ENCODE measurements around the gene RNF17. TPM values are rescaled to one million over a fixed set of nuclear protein-coding genes. Genes with fewer than 3 reads are reported as not detected.

The RNF17 gene
- total RNA-seq, 1 donor from 2014 or later: not detected

DNA sequence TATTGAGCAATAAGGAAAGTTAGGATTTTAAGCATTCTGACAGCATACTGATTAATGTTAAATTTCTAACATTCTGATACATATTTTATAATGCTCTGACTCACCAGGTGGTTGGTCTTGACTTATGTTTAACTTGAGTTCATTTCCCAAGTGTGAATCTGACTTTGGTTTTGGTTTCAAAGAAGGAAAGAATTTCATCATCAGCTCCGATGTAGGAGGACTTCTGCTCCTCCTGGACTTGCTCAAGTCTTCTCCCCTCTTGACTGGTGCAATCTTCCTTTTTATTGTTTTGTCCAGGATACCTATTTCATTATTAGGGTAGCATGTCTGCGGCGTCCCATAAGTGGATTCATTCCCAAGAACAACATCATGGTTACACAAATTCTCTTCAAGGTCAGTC lies 141.3 kb downstream of the RNF17 start:
- TF ChIP-seq, protein P1, sequence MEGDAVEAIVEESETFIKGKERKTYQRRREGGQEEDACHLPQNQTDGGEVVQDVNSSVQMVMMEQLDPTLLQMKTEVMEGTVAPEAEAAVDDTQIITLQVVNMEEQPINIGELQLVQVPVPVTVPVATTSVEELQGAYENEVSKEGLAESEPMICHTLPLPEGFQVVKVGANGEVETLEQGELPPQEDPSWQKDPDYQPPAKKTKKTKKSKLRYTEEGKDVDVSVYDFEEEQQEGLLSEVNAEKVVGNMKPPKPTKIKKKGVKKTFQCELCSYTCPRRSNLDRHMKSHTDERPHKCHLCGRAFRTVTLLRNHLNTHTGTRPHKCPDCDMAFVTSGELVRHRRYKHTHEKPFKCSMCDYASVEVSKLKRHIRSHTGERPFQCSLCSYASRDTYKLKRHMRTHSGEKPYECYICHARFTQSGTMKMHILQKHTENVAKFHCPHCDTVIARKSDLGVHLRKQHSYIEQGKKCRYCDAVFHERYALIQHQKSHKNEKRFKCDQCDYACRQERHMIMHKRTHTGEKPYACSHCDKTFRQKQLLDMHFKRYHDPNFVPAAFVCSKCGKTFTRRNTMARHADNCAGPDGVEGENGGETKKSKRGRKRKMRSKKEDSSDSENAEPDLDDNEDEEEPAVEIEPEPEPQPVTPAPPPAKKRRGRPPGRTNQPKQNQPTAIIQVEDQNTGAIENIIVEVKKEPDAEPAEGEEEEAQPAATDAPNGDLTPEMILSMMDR (IDR thresholded peaks at IDR 0.05): no peak
- Mint-ChIP-seq H3K4me3 (ENCODE audit: unreplicated experiment) (no peak overlapping the region), H3K27ac (ENCODE audit: unreplicated experiment) (no peak overlapping the region), H3K4me1 (ENCODE audit: unreplicated experiment) (no peaks in the 10 kb centered on the region), H3K9me3 (ENCODE audit: unreplicated experiment) (no peaks in the 10 kb centered on the region), H3K27me3 (ENCODE audit: unreplicated experiment) (no peaks in the 10 kb centered on the region), H3K36me3 (ENCODE audit: unreplicated experiment) (peaks cover 20% of the 10 kb centered on the region)
- DNase-seq (ENCODE audit: extremely low spot score, unreplicated experiment): no peak

DNA sequence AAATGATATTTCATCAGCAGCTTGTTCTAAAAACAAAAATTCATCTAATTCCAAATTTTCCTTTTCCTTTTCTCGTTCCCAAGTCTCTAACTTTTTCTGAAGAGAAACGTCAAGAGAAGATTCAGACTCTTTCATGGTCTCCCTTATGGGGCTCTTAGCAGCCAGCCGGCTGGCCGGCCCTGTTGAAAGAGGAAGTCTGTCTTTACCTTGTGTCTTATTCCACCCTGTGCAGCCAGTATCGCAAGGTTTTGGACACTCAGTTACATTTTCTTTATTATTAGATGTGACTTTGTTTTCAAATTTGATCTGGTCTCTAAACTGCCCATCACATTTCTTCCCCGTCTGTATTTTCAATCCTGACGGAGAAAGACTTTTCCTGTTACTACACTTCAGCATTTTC lies 142.3 kb downstream of the RNF17 start:
- Mint-ChIP-seq H3K9me3 (ENCODE audit: unreplicated experiment) (no peaks in the 10 kb centered on the region), H3K4me3 (ENCODE audit: unreplicated experiment) (no peak overlapping the region), H3K27ac (ENCODE audit: unreplicated experiment) (no peak overlapping the region), H3K27me3 (ENCODE audit: unreplicated experiment) (no peaks in the 10 kb centered on the region), H3K36me3 (ENCODE audit: unreplicated experiment) (peaks cover 18% of the 10 kb centered on the region), H3K4me1 (ENCODE audit: unreplicated experiment) (peaks cover 6% of the 10 kb centered on the region)
- TF ChIP-seq, protein P1 (IDR thresholded peaks at IDR 0.05): no peak
- no peak for DNase-seq (ENCODE audit: extremely low spot score, unreplicated experiment)

DNA sequence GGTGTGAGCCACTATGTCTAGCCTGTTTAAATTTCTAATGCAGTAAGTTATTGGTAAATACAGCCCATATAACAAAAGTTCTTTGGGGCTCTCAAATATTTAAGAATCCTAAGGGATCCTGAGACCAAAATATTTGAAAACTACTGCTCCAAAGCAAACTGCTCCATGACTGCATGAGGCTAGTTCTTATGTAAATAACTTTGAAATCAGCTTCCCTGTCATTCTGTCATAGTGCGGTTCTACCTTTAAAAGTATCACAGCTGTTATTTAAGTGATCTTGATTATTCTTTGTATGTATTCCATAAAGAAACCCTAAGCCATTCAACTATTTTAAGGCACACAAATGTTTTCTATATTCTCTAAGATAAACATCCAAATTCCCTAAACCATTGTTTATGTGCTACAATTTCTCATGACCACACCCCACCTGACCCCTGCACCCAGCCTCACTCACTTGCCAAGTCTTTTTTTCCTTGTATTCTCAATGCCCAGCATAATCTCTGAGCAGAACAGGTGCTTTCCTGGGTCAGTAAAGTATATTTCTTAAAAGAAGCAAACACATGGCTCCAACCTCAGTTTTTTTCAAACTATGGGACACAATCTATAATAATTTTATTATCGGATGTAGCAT lies 146.6 kb downstream of the RNF17 start:
- Mint-ChIP-seq H3K4me1 (ENCODE audit: unreplicated experiment) (peaks cover 11% of the 10 kb centered on the region), H3K27me3 (ENCODE audit: unreplicated experiment) (no peaks in the 10 kb centered on the region), H3K36me3 (ENCODE audit: unreplicated experiment) (peaks cover 15% of the 10 kb centered on the region), H3K4me3 (ENCODE audit: unreplicated experiment) (no peak overlapping the region), H3K9me3 (ENCODE audit: unreplicated experiment) (no peaks in the 10 kb centered on the region), H3K27ac (ENCODE audit: unreplicated experiment) (peak overlapping the region; percentile 56)
- no peak for DNase-seq (ENCODE audit: extremely low spot score, unreplicated experiment)
- TF ChIP-seq, protein P1 (IDR thresholded peaks at IDR 0.05): no peak

DNA sequence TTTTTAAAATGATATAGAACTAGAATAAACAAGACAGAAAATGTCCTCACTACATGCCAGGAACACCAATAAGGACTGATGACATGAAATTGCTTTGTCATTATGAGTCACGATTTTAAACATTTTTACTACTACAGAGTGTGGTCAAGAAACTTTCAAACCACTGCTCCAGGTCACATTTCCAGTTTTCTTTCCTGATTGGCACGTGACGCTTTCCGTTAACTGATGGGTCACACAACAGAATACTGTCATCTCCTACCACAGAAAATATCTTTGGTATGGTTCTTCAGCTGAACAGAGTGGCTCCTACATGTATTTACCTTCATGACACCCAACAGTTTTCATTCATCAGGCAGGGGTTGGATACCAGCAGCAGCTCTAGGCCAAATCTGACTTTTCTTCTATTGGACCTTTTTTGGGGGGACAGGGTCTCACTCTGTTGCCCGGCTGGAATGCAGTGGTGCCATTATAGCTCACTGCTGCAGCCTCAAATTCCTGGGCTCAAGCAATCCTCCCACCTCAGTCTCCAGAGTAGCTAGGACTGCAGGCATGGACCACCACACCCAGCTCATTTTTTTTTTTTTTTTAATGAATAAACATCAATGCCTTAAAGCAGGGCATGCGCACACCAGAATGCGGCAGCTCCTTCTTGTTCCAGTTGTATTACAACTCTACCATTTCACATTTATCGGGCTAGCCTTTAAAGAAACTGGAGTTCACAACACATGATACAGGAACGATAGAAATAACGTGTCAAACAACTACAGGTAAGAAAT lies 147.4 kb downstream of the RNF17 start:
- Mint-ChIP-seq H3K9me3 (ENCODE audit: unreplicated experiment) (no peaks in the 10 kb centered on the region), H3K4me1 (ENCODE audit: unreplicated experiment) (peaks cover 11% of the 10 kb centered on the region), H3K27me3 (ENCODE audit: unreplicated experiment) (no peaks in the 10 kb centered on the region), H3K36me3 (ENCODE audit: unreplicated experiment) (peaks cover 12% of the 10 kb centered on the region), H3K4me3 (ENCODE audit: unreplicated experiment) (no peak overlapping the region), H3K27ac (ENCODE audit: unreplicated experiment) (peak overlapping the region; percentile 56)
- DNase-seq (ENCODE audit: extremely low spot score, unreplicated experiment): no peak
- TF ChIP-seq, protein P1 (IDR thresholded peaks at IDR 0.05): no peak

DNA sequence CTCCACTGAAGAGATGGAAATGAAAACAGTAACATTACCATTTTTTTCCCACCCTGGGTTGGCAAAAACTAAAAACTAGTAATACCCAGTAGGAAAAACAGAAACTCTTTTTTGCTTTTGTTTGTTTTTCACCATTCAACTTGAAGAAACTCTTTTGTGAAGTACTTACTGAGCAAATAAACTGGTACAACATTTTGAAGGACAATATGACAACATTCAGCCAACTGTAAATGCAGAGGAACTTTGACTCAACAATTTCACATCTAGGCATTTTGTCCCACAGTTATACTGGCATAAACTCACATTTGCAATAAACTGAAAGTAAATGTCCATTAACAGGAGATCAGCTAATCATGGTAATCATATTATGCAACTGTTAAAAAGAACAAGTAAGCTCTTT lies 152.5 kb downstream of the RNF17 start:
- Mint-ChIP-seq H3K4me3 (ENCODE audit: unreplicated experiment) (no peak overlapping the region), H3K4me1 (ENCODE audit: unreplicated experiment) (peaks cover 10% of the 10 kb centered on the region), H3K27me3 (ENCODE audit: unreplicated experiment) (no peaks in the 10 kb centered on the region), H3K27ac (ENCODE audit: unreplicated experiment) (no peak overlapping the region), H3K36me3 (ENCODE audit: unreplicated experiment) (peaks cover 2% of the 10 kb centered on the region), H3K9me3 (ENCODE audit: unreplicated experiment) (no peaks in the 10 kb centered on the region)
- TF ChIP-seq, protein P1 (IDR thresholded peaks at IDR 0.05): no peak
- no peak for DNase-seq (ENCODE audit: extremely low spot score, unreplicated experiment)
